Thyroid gland (tissue), 4 donors: ENCODE measurements around the gene WDR31.

ENCODE experiments used
- CTCF ChIP-seq, 6 experiments: fragments of 200-600 bp in 3 of 6; fragments of 450-650 bp in 3 of 6; sonication (generic) in 3 of 6; IDR thresholded peaks; one replicate each; pipeline ENCODE4 v1.5.1; 2016 to 2019; ENCODE audit warnings: antibody characterized with exemption in 6 of 6, mild to moderate bottlenecking in 2 of 6, inconsistent platforms in 1 of 6, moderate library complexity in 1 of 6
- POLR2A ChIP-seq, 2 donors: fragments of 450-650 bp; IDR thresholded peaks; one replicate each; pipeline ENCODE4 v1.6.1; 2017; ENCODE audit warnings: antibody characterized with exemption in 2 of 2, mild to moderate bottlenecking in 2 of 2, moderate library complexity in 1 of 2

GRCh38 chr9:113345671-113346070 lies 5.6 kb upstream of the WDR31 start:
- TF ChIP-seq CTCF (IDR thresholded peaks at IDR 0.05) (no peak), POLR2A (IDR thresholded peaks at IDR 0.05) (no peak)
